Measurements from ENCODE around the gene DPM1. TPM values are rescaled to one million over a fixed set of nuclear protein-coding genes. Genes with fewer than 3 reads are reported as not detected.

The DPM1 gene
- total RNA-seq, 1 experiment from 2014 or later, result 70.7 TPM

DNA sequence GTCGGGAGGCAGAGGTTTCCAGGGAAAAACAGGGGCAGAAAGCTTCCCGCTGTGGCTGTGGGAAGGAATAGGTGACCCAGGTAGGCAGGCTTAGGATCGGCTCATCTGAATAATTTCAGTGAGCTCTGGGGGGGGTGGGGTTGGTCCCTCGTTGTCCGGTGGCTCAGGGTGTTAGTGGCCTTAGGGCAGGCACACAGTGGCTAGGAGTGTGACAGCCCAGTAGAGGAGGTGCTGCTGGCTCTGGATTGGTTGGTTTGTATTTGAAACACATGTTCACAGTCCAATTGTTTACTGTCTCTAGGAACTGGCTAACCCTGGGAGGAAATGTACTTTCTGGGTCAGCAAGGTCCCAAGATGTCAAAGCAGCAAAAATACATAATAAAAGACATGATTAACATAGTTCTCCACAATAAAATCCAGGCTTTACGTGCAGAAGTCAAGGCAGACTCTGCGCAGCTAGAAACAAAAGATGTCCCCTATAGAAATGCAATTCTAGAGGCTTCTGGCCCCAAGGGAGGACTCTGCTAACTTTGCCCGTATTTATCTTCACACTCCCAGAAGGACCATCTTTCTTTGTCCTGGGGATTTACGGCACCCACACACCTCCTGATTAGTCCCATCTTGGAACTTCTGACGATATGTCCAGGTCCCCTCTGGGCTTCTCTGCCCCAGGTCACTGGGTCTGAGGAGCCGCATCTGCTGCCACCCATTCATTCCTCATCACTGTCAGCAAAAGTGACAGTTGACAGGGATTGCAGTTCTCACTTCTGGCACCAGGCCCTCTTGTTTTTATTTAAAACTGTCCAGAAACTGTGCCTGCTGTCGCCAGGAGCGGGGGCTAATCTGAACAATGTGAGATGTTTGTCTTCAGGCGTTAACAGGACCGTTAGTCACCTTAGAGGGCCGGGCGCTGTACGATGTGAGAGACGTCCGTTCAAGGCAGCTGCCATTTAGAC lies 19.0 kb upstream of the DPM1 start:
- Histone ChIP-seq H3K27me3 (ENCODE audit: insufficient read depth, low read depth) (peaks cover 9% of the 10 kb centered on the region; the same call in 1 of the 2 replicates), H3F3A (ENCODE audit: insufficient read depth, low read depth) (peaks cover 14% of the 10 kb centered on the region), H3K79me2 (ENCODE audit: low read depth) (no peaks in the 10 kb centered on the region), H3K9me2 (ENCODE audit: insufficient read depth) (no peaks in the 10 kb centered on the region), H3K4me3 (no peak overlapping the region), H3K36me3 (ENCODE audit: low read depth) (no peaks in the 10 kb centered on the region), H3K27ac (no peak overlapping the region), H3K9me3 (ENCODE audit: insufficient read depth, low read depth) (no peaks in the 10 kb centered on the region), H3K4me1 (replicated peaks; ENCODE audit: insufficient read depth) (peaks cover 7% of the 10 kb centered on the region), H2AFZ (no peak overlapping the region), H3K4me2 (no peak overlapping the region), H4K20me1 (ENCODE audit: insufficient read depth) (no peaks in the 10 kb centered on the region)
- peak in 1 of 2 experiments; percentile 29 for DNase-seq
- ChIA-PET CTCF (no interaction called here), POLR2A (ENCODE audit: unreplicated experiment) (no interaction called here)
- no peak for TF ChIP-seq EZH2 (IDR thresholded peaks at IDR 0.05; ENCODE audit: low read depth)
- TF ChIP-seq, protein P1, sequence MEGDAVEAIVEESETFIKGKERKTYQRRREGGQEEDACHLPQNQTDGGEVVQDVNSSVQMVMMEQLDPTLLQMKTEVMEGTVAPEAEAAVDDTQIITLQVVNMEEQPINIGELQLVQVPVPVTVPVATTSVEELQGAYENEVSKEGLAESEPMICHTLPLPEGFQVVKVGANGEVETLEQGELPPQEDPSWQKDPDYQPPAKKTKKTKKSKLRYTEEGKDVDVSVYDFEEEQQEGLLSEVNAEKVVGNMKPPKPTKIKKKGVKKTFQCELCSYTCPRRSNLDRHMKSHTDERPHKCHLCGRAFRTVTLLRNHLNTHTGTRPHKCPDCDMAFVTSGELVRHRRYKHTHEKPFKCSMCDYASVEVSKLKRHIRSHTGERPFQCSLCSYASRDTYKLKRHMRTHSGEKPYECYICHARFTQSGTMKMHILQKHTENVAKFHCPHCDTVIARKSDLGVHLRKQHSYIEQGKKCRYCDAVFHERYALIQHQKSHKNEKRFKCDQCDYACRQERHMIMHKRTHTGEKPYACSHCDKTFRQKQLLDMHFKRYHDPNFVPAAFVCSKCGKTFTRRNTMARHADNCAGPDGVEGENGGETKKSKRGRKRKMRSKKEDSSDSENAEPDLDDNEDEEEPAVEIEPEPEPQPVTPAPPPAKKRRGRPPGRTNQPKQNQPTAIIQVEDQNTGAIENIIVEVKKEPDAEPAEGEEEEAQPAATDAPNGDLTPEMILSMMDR (conservative IDR thresholded peaks at IDR 0.05), result no peak
- intact Hi-C loops (cut with micrococcal nuclease; ENCODE audit: unreplicated experiment), result no loop called here
- no TSS peak for BruUV-seq (replicated peaks)

DNA sequence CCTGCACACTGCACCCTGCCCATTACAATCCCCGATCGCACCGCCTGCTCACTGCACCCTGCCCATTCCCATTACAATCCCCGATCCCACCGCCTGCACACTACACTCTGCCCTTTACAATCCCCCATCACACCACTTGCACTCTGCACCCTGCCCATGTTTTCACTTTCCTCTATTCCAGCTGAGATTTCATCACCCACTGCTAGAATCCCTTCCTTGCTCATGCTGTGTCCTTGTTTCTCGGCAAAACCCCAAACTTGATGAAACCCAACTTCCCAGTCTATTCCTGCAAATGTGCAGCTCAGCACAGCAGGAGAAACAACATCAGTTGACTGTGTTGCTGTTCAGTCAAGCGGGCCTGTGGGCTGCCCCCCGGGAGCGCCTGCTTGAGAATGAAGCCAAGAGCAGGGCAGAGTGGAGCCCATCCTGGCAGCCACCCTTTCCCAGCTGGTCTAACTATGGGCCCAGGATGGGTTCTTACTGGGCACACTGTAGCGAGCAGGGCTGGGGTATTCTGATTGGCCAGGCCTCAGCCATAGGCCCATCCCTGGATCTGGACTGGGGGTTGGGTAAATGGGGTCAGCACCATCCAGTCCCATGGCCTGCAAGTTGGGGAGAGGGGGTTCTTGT lies 17.5 kb upstream of the DPM1 start:
- Histone ChIP-seq H3K27ac (no peak overlapping the region), H4K20me1 (ENCODE audit: insufficient read depth) (no peaks in the 10 kb centered on the region), H3K27me3 (ENCODE audit: insufficient read depth, low read depth) (peaks cover 9% of the 10 kb centered on the region; the same call in 1 of the 2 replicates), H3K36me3 (ENCODE audit: low read depth) (no peaks in the 10 kb centered on the region), H3K4me2 (no peak overlapping the region), H3K9me3 (ENCODE audit: insufficient read depth, low read depth) (no peaks in the 10 kb centered on the region), H3K4me3 (no peak overlapping the region), H3K9me2 (ENCODE audit: insufficient read depth) (no peaks in the 10 kb centered on the region), H3K4me1 (replicated peaks; ENCODE audit: insufficient read depth) (peaks cover 7% of the 10 kb centered on the region), H2AFZ (no peak overlapping the region), H3K79me2 (ENCODE audit: low read depth) (no peaks in the 10 kb centered on the region), H3F3A (ENCODE audit: insufficient read depth, low read depth) (peaks cover 13% of the 10 kb centered on the region)
- no TSS peak for BruUV-seq (replicated peaks)
- ChIA-PET POLR2A (ENCODE audit: unreplicated experiment) (no interaction called here), CTCF (no interaction called here)
- intact Hi-C loops (cut with micrococcal nuclease; ENCODE audit: unreplicated experiment), result no loop called here
- no peak for TF ChIP-seq EZH2 (IDR thresholded peaks at IDR 0.05; ENCODE audit: low read depth)
- TF ChIP-seq, protein P1 (conservative IDR thresholded peaks at IDR 0.05), result no peak
- DNase-seq, result no peak

DNA sequence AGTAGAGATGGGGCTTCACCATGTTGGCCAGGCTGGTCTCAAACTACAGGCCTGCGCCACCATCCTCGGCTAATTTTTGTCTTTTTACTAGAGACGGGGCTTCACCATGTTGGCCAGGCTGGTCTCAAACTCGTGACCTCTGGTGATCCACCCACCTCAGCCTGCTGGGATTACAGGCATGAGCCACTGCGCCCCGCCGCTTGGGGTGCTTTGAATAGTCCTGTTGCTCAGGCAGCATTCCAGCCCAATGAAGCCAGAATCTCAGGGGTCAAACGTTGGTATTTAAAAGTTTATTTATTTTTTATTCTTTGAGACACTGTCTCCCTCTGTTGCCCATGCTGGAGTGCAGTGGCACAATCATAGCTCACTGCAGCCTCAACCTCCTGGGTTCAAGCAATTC lies 11.6 kb upstream of the DPM1 start:
- H3K27me3 ChIP-seq (ENCODE audit: insufficient read depth, low read depth), result peaks cover 9% of the 10 kb centered on the region; the same call in 1 of the 2 replicates
- H3K4me2 ChIP-seq, result no peak overlapping the region
- H3K4me3 ChIP-seq, result no peak overlapping the region
- ChIA-PET CTCF (interaction anchor here (0.6 kb wide), 1 partner anchor 400 kb away, joined by 9 read pairs; no protein-coding TSS in a partner anchor), POLR2A (ENCODE audit: unreplicated experiment) (no interaction called here)
- no TSS peak for BruUV-seq (replicated peaks)
- H3K9me2 ChIP-seq (ENCODE audit: insufficient read depth), result no peaks in the 10 kb centered on the region
- H3K9me3 ChIP-seq (ENCODE audit: insufficient read depth, low read depth), result no peaks in the 10 kb centered on the region
- H3F3A ChIP-seq (ENCODE audit: insufficient read depth, low read depth), result no peaks in the 10 kb centered on the region
- no peak for TF ChIP-seq EZH2 (IDR thresholded peaks at IDR 0.05; ENCODE audit: low read depth)
- TF ChIP-seq, protein P1 (conservative IDR thresholded peaks at IDR 0.05), result no peak
- no peaks in the 10 kb centered on the region for H4K20me1 ChIP-seq (ENCODE audit: insufficient read depth)
- no peak for DNase-seq
- H2AFZ ChIP-seq, result no peak overlapping the region
- no peak overlapping the region for H3K27ac ChIP-seq
- H3K36me3 ChIP-seq (ENCODE audit: low read depth), result no peaks in the 10 kb centered on the region
- H3K79me2 ChIP-seq (ENCODE audit: low read depth), result no peaks in the 10 kb centered on the region
- no peaks in the 10 kb centered on the region for H3K4me1 ChIP-seq (replicated peaks; ENCODE audit: insufficient read depth)
- intact Hi-C loops (cut with micrococcal nuclease; ENCODE audit: unreplicated experiment), result no loop called here

Measured in PC-9 (cell line).